CD4-positive, CD25-positive, alpha-beta regulatory T cell (primary cell): ENCODE results near the gene EML2. TPM values are rescaled to one million over a fixed set of nuclear protein-coding genes. Genes with fewer than 3 reads are reported as not detected.
A peak's percentile ranks its signal among the peaks of the same experiment; 100 is the strongest.

ENCODE experiments used
- ATAC-seq, 2 donors: fragments of 150-1000 bp; cut with Tn5 transposase; one replicate each; pipeline ENCODE4 v1.10.0; 2021; ENCODE audit warnings: low read depth in 2 of 2, moderate number of reproducible peaks in 2 of 2, moderate library complexity in 1 of 2
- DNase-seq, 3 donors: peaks; one replicate each; pipeline versions ENCODE4 v3.0.0 to v3.0.0-alpha.2; 2012 to 2022; ENCODE audit warnings: mixed read lengths in 1 of 3
- H3K27ac ChIP-seq: one replicate; pipeline ENCODE4 v1.7.0; 2013; ENCODE audit warnings: mild to moderate bottlenecking, low read length; ENCODE audit not compliant: insufficient read depth, poor library complexity, severe bottlenecking
- H3K27me3 ChIP-seq: one replicate; pipeline ENCODE4 v1.7.0; 2013; ENCODE audit warnings: low read length; ENCODE audit not compliant: control insufficient read depth, insufficient read depth
- H3K36me3 ChIP-seq: one replicate; pipeline ENCODE4 v1.7.0; 2013; ENCODE audit warnings: mild to moderate bottlenecking, low read length, moderate library complexity; ENCODE audit not compliant: control insufficient read depth, insufficient read depth
- H3K4me1 ChIP-seq: 2 replicates; pipeline ENCODE4 v1.7.0; 2013; ENCODE audit warnings: mild to moderate bottlenecking, low read length; ENCODE audit not compliant: insufficient read depth, control insufficient read depth, poor library complexity, severe bottlenecking
- H3K4me3 ChIP-seq: one replicate; pipeline ENCODE4 v1.7.0; 2013; ENCODE audit warnings: low read depth, mild to moderate bottlenecking, low read length, moderate library complexity
- H3K9me3 ChIP-seq, 2 experiments: 1 replicate in 1 of 2; 2 replicates in 1 of 2; pipeline ENCODE4 v1.7.0; 2013; ENCODE audit warnings: low read length in 2 of 2, mild to moderate bottlenecking in 1 of 2, moderate library complexity in 1 of 2; ENCODE audit not compliant: control insufficient read depth in 2 of 2
- H3K27ac Mint-ChIP-seq, 3 donors: one replicate each; pipeline ENCODE4 v1.8.0; 2020 to 2022; ENCODE audit warnings: mild to moderate bottlenecking in 3 of 3, mixed read lengths in 3 of 3, moderate library complexity in 2 of 3
- H3K27me3 Mint-ChIP-seq: one replicate; pipeline ENCODE4 v1.8.0; 2022; ENCODE audit warnings: mild to moderate bottlenecking, mixed read lengths
- H3K36me3 Mint-ChIP-seq: one replicate; pipeline ENCODE4 v1.8.0; 2020; ENCODE audit warnings: mixed read lengths
- H3K4me1 Mint-ChIP-seq, 4 donors: one replicate each; pipeline ENCODE4 v1.8.0; 2020 to 2022; ENCODE audit warnings: mixed read lengths in 4 of 4, mild to moderate bottlenecking in 1 of 4
- H3K4me3 Mint-ChIP-seq, 4 donors: one replicate each; pipeline ENCODE4 v1.8.0; 2020 to 2022; ENCODE audit warnings: mild to moderate bottlenecking in 4 of 4, mixed read lengths in 4 of 4, moderate library complexity in 3 of 4
- H3K9me3 Mint-ChIP-seq, 7 donors: one replicate each; pipeline ENCODE4 v1.8.0; 2020 to 2022; ENCODE audit warnings: mixed read lengths in 7 of 7, mild to moderate bottlenecking in 3 of 7, moderate library complexity in 2 of 7
- polyA plus RNA-seq, 4 donors: library from polyadenylated mRNA; unstranded; fragments of 300-500 nt; fragmentation: Illumina TruSeq; gene quantifications; one replicate each; pipeline ENCODE4 v1.2.3, GENCODE V29; 2021
- total RNA-seq: library from RNA; stranded (reverse); gene quantifications from one replicate; pipeline ENCODE4 v1.2.3, GENCODE V29; 2022

EML2 gene
- total and polyA plus RNA-seq, 5 donors from 2014 or later = 15.1 to 90.0 (median 21.2) TPM

GRCh38 chr19:45677351-45678230, 38.4 kb upstream of the EML2 start:
- Histone ChIP-seq H3K4me1 (peaks cover 29% of the 10 kb centered on the region), H3K27me3 (no peaks in the 10 kb centered on the region), H3K4me3 (no peak overlapping the region), H3K36me3 (no peaks in the 10 kb centered on the region), H3K27ac (peak overlapping the region; percentile 41), H3K9me3 (no peaks in the 10 kb centered on the region)
- H3K27me3 Mint-ChIP-seq = no peaks in the 10 kb centered on the region
- H3K4me1 Mint-ChIP-seq = peaks cover 0 to 31% (median 12%) of the 10 kb centered on the region in 4 donors
- H3K4me3 Mint-ChIP-seq = peak overlapping the region; percentile 85 to 91 (median 90)
- peak overlapping the region in 2 of 3 donors; percentile 72 to 94 for H3K27ac Mint-ChIP-seq
- H3K9me3 Mint-ChIP-seq = no peaks in the 10 kb centered on the region
- ATAC-seq (peak; percentile 47 to 57), DNase-seq (peak; percentile 80 to 94 (median 81))
- no peaks in the 10 kb centered on the region for H3K36me3 Mint-ChIP-seq

DNA sequence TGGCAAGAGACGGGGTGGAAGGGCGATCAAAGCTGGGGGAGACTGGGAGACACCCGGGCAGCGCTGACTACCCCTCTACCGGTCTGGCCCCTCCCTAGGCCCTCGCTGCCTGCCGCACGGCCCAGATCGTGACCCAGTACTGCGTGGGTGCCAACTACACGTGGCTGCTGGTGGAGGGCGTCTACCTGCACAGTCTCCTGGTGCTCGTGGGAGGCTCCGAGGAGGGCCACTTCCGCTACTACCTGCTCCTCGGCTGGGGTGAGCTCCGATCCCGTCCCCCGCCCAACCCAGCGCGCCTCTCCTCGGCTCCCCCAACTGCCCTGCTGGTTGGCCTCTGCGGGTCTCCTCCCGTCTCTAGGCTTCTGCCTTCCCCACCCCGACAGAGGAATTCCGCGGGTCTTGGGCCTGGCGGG, 37.7 kb upstream of the EML2 start:
- peaks cover 0 to 27% (median 9%) of the 10 kb centered on the region in 4 donors for H3K4me1 Mint-ChIP-seq
- H3K36me3 Mint-ChIP-seq = no peaks in the 10 kb centered on the region
- no peaks in the 10 kb centered on the region for H3K9me3 ChIP-seq
- peak; percentile 39 to 41 for ATAC-seq
- peak; percentile 55 to 61 (median 56) for DNase-seq
- no peaks in the 10 kb centered on the region for H3K27me3 Mint-ChIP-seq
- H3K9me3 Mint-ChIP-seq = no peaks in the 10 kb centered on the region
- peaks cover 26% of the 10 kb centered on the region for H3K4me1 ChIP-seq
- peak overlapping the region; percentile 32 for H3K4me3 ChIP-seq
- H3K4me3 Mint-ChIP-seq = peak overlapping the region; percentile 70 to 91 (median 84)
- H3K27ac Mint-ChIP-seq = peak overlapping the region in 2 of 3 donors; percentile 75 to 86
- H3K27ac ChIP-seq = peak overlapping the region; percentile 41
- H3K27me3 ChIP-seq = no peaks in the 10 kb centered on the region
- no peaks in the 10 kb centered on the region for H3K36me3 ChIP-seq

DNA sequence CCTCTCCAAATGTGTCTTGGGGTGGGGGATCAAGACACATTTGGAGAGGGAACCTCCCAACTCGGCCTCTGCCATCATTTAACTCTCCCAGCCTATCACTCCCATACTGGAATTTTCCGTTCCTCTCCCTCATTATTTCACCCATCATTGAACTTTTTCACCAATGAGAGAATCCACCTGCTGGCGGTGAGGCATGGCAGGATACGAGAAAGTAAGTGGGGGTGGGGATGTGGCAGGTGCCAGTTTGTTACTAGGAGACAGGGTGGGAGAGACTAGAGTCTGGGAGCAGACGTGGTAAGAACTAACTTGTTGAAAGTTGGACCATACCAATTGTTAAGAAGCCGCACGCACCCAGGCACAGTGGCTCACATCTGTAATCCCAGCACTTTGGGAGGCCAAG, 35.7 kb upstream of the EML2 start:
- Histone ChIP-seq H3K4me3 (no peak overlapping the region), H3K27me3 (no peaks in the 10 kb centered on the region), H3K4me1 (peaks cover 21% of the 10 kb centered on the region), H3K27ac (no peak overlapping the region), H3K36me3 (no peaks in the 10 kb centered on the region), H3K9me3 (no peaks in the 10 kb centered on the region)
- H3K4me3 Mint-ChIP-seq = peak overlapping the region in 2 of 4 donors; percentile 60 to 69
- no peaks in the 10 kb centered on the region for H3K36me3 Mint-ChIP-seq
- ATAC-seq (no peak), DNase-seq (no peak)
- no peaks in the 10 kb centered on the region for H3K27me3 Mint-ChIP-seq
- H3K4me1 Mint-ChIP-seq = peaks cover 0 to 33% (median 8%) of the 10 kb centered on the region in 4 donors
- no peaks in the 10 kb centered on the region for H3K9me3 Mint-ChIP-seq
- H3K27ac Mint-ChIP-seq = no peak overlapping the region

GRCh38 chr19:45670670-45671453, 31.7 kb upstream of the EML2 start:
- Histone ChIP-seq H3K4me3 (no peak overlapping the region), H3K9me3 (no peaks in the 10 kb centered on the region), H3K27me3 (no peaks in the 10 kb centered on the region), H3K27ac (no peak overlapping the region), H3K36me3 (no peaks in the 10 kb centered on the region), H3K4me1 (peaks cover 24% of the 10 kb centered on the region)
- H3K27ac Mint-ChIP-seq = no peak overlapping the region
- no peaks in the 10 kb centered on the region for H3K9me3 Mint-ChIP-seq
- peak overlapping the region; percentile 12 to 83 (median 32) for H3K4me3 Mint-ChIP-seq
- ATAC-seq (no peak), DNase-seq (peak in 2 of 3 donors; percentile 42 to 72)
- peaks cover 7 to 39% (median 17%) of the 10 kb centered on the region in 4 donors for H3K4me1 Mint-ChIP-seq
- H3K27me3 Mint-ChIP-seq = peaks cover 7% of the 10 kb centered on the region
- H3K36me3 Mint-ChIP-seq = no peaks in the 10 kb centered on the region

DNA sequence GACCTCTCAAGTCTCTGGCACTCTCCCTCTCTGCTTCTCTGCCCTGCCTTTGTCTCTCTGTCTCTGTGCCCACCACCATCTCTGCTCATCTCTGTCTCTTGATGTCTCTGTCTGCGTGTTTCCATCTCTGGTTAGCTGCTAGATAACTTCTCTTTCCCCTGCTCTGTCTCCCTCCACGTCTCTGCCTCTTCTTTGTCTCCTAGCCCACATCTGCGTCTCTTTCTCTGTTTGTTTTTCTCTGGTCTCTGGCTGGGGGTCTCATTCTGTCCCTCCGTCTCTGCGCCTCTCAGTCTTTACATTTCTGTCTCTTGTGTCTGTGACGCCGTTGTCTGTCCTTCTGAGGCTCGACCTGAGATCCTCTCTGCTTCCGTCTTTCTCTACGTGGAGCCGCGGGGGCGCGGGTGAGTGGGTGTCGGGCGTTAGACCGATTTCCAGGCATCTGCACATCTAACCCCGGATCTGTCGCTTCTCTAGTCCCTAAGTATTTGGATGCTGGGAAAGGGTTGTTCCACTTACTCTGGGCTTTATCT, 29.2 kb upstream of the EML2 start:
- no peaks in the 10 kb centered on the region for H3K9me3 ChIP-seq
- no peaks in the 10 kb centered on the region for H3K36me3 ChIP-seq
- no peak overlapping the region for H3K27ac ChIP-seq
- peaks cover 7% of the 10 kb centered on the region for H3K27me3 Mint-ChIP-seq
- DNase-seq = peak in 1 of 3 donors; percentile 27
- H3K36me3 Mint-ChIP-seq = no peaks in the 10 kb centered on the region
- peak; percentile 13 to 35 for ATAC-seq
- peak overlapping the region; percentile 89 for H3K4me3 ChIP-seq
- peaks cover 7 to 46% (median 22%) of the 10 kb centered on the region in 4 donors for H3K4me1 Mint-ChIP-seq
- no peaks in the 10 kb centered on the region for H3K27me3 ChIP-seq
- peak overlapping the region; percentile 49 to 92 (median 83) for H3K27ac Mint-ChIP-seq
- H3K4me3 Mint-ChIP-seq = peak overlapping the region; percentile 86 to 99 (median 88)
- no peaks in the 10 kb centered on the region for H3K9me3 Mint-ChIP-seq
- H3K4me1 ChIP-seq = peaks cover 24% of the 10 kb centered on the region

- H3K27me3 Mint-ChIP-seq = peaks cover 7% of the 10 kb centered on the region
- Histone ChIP-seq H3K27me3 (no peaks in the 10 kb centered on the region), H3K9me3 (no peaks in the 10 kb centered on the region), H3K4me3 (peak within 1 kb of the TSS; percentile 89), H3K36me3 (no peaks in the 10 kb centered on the region), H3K27ac (no peak within 1 kb of the TSS), H3K4me1 (peaks cover 24% of the 10 kb centered on the region)
- ATAC-seq (peak; percentile 45 to 61), DNase-seq (peak in 2 of 3 donors; percentile 54 to 69)
- no peaks in the 10 kb centered on the region for H3K36me3 Mint-ChIP-seq
- H3K4me1 Mint-ChIP-seq = peaks cover 7 to 46% (median 22%) of the 10 kb centered on the region in 4 donors
- no peaks in the 10 kb centered on the region for H3K9me3 Mint-ChIP-seq
- H3K4me3 Mint-ChIP-seq = peak within 1 kb of the TSS; percentile 86 to 99 (median 88)
- H3K27ac Mint-ChIP-seq = peak within 1 kb of the TSS; percentile 49 to 92 (median 83)
These were observed 28.6 kb upstream of the EML2 start, which contains the start of gene GIPR for GRCh38 chr19:45667620-45668341. Gene GIPR, plus strand, starts transcription at chr19:45668221. Its CDS starts 1,300 bp downstream, at chr19:45669521.

GRCh38 chr19:45664575-45664974, 25.4 kb upstream of the EML2 start:
- peaks cover 7% of the 10 kb centered on the region for H3K27me3 Mint-ChIP-seq
- Histone ChIP-seq H3K36me3 (no peaks in the 10 kb centered on the region), H3K4me1 (peaks cover 17% of the 10 kb centered on the region), H3K27me3 (no peaks in the 10 kb centered on the region), H3K4me3 (no peak overlapping the region), H3K9me3 (no peaks in the 10 kb centered on the region), H3K27ac (no peak overlapping the region)
- peaks cover 0 to 3% (median 0%) of the 10 kb centered on the region in 7 donors for H3K9me3 Mint-ChIP-seq
- ATAC-seq = no peak
- H3K4me3 Mint-ChIP-seq = peak overlapping the region in 1 of 4 donors; percentile 10
- no peak for DNase-seq
- no peaks in the 10 kb centered on the region for H3K36me3 Mint-ChIP-seq
- peak overlapping the region in 1 of 3 donors; percentile 0 for H3K27ac Mint-ChIP-seq
- H3K4me1 Mint-ChIP-seq = peaks cover 7 to 29% (median 17%) of the 10 kb centered on the region in 4 donors
